IPS-18c (cell line): ENCODE results near the gene MEMO1.
"Not testable (repeated sequence)": the region's sequence is repeated elsewhere in the genome, so short reads cannot be mapped to it uniquely, and the experiment has no call there.

Experiments
- H3K4me3 ChIP-seq: 2 replicates; pipeline ENCODE4 v1.7.0; 2013; ENCODE audit warnings: low read depth, mild to moderate bottlenecking, low read length, moderate library complexity; ENCODE audit not compliant: insufficient read depth
- H3K9me3 ChIP-seq: one replicate; pipeline ENCODE4 v1.6.1; 2013; ENCODE audit warnings: mild to moderate bottlenecking, low read length, moderate library complexity; ENCODE audit not compliant: control insufficient read depth, insufficient read depth

MEMO1 gene

DNA sequence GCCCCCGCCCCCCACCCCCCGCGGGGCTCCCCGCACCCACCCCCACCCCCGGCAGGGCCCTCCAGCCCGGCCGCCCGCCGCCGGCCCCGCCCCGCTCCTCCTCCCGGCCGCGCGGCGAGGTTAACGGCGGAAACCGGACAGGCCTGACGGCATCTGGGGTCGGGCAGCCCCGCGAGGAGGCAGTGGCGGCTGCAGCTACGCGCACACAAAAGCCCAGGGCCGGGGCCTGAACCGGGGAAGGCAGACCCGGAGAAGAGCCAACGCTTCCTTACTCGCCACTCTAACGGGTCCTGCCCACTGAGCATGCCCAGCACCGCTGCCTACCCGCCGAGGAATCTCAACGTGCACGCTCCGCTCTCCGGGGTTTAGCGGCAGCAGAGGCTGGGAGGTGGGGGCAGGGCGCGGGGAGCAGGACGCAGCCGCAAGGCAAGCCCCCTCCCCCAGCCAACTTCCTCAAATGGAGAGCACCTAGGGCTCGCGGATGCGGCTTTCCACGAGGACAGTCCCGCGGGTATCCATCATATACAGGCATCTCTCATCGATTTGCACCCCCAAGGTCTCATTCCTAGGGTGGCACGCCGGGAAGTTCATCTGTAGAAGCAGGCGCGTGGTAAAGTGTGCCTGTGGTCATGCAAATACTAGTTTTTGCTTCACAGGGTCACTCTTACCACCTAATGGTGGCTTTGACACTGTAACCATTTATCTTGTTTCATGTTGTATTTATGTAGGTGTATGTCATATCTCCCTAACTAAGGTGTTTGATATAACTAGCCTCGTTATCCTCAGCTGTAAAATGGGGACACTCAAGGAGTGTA lies at the start of gene MEMO1:
Gene MEMO1 (minus strand): TSS at position 339 of the 815 bp plus-strand sequence. CDS start 761 bp downstream, outside the sequence.
- peak within 1 kb of the TSS; percentile 80 for H3K4me3 ChIP-seq

GRCh38 chr2:32060266-32060665 lies 49.5 kb upstream of the MEMO1 start:
- Histone ChIP-seq H3K4me3 (no peak overlapping the region), H3K9me3 (no peaks in the 10 kb centered on the region)

More for the DNA sequence above, at the start of gene MEMO1:
- H3K9me3 ChIP-seq = no peaks in the 10 kb centered on the region

GRCh38 chr2:32058130-32058529 lies 47.3 kb upstream of the MEMO1 start:
- H3K4me3 ChIP-seq = no peak overlapping the region
- no peaks in the 10 kb centered on the region for H3K9me3 ChIP-seq

- not testable (repeated sequence) for H3K9me3 ChIP-seq, H3K4me3 ChIP-seq
These were observed 43.8 kb upstream of the MEMO1 start for GRCh38 chr2:32054583-32054982.

DNA sequence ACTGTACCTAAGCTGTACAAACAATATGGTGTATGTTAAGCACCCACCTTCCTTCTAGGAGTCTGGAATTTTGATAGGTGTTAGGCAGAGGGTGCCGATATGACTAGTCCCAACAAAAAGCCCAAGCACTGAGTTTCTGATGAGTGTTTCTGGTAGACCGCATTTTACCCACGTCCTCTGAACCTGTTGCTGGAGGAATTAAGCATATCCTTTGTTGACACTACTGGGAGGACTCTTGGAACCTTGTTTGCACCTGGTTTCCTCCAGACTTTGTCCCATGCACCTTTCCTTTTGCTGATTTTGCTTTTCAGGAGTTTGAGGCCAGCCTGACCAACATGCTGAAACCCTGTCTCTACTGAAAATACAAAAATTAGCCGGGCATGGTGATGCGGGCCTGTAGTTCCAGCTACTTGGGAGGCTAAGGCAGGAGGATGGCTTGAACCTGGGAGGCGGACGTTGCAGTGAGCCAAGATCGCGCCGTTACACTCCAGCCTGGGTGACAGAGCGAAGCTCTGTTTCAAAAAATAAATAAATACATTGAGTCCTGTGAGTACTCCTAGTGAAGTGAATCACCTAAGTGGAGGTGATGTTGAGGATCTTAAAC lies 41.1 kb upstream of the MEMO1 start:
- H3K4me3 ChIP-seq = no peak overlapping the region
- no peaks in the 10 kb centered on the region for H3K9me3 ChIP-seq

GRCh38 chr2:32043561-32043960 lies 32.8 kb upstream of the MEMO1 start:
- no peaks in the 10 kb centered on the region for H3K9me3 ChIP-seq
- no peak overlapping the region for H3K4me3 ChIP-seq

- Histone ChIP-seq H3K4me3 (peak within 1 kb of the TSS; percentile 83), H3K9me3 (no peaks in the 10 kb centered on the region)
These were observed 28.8 kb upstream of the MEMO1 start, which contains the start of gene DPY30 for GRCh38 chr2:32039447-32040219. DPY30 (minus strand) TSS chr2:32039805; CDS start chr2:32039456, 349 bp downstream.

DNA sequence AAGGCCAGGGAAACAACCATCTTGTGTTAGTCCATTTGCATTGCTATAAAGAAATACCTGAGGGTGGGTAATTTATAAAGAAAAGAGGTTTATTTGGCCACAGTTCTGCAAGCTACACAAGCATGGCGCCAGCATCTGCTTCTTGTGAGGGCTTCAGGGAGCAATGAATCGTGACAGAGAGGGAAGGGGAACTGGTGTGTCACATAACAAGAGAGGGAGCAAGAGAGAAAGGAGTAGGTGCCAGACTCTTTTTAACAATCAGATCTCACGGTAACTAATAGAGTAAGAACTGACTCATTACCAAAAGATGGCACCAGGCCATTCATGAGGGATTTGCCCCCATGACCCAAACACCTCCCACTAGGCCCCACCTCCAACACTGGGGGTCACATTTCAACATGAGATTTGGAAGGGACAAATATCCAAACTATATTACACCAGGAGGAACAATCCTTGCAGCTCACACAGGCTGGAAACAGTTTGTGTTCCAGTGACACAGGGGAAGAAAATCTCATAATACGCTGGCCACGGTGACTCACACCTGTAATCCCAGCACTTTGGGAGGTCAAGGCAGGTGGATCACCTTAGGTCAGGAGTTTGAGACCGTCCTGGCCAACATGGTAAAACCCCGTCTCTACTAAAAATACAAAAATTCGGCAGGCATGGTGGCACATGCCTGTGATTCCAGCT lies 23.5 kb upstream of the MEMO1 start:
- not testable (repeated sequence) for H3K9me3 ChIP-seq, H3K4me3 ChIP-seq

DNA sequence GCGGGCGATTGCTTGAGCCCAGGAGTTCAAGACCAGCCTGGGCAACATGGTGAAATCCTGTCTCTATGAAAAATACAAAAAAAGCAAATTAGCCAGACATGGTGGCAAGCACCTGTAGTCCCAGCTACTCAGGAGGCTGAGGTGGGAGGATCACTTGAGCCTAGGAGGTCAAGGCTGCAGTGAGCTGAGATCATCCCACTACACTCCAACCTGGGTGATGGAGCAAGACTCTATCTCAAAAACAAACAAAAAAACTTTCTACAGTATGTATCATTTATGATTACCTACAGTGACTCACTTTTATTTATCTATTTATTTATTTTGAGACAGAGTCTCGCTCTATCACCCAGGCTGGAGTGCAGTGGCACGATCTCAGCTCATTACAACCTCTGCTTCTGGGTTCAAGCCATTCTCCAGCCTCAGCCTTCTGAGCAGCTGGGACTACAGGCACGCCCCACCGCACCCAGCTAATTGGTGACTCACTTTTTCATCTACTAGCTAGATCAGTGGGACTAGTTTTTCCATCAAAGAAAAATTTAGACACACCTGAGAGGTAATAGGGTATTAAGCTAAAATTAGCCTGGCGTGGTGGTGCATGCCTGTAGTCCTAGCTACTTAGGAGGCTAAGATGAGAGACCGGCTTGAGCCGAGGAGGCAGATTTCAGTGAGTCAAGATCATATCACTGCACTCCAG lies 8.1 kb upstream of the MEMO1 start:
- not testable (repeated sequence) for H3K9me3 ChIP-seq

DNA sequence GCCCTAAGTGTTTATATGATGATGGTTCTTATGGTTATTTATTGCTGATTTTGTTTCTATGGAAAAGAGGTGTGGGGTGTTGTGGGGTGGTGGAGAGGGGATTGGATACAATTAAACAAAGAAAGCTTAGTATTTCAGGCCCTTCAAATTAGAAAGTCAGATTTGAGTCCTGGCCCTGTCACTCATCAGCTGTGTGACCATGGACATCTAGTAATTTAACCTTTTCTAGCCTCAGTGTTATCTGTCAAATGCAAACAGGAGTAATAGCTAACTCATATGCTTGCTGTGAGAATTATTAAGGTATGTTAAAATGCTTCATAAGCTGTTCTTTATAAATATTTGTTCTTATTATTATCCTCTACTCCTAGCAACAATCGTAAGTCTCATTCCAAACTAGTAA lies 2.1 kb upstream of the MEMO1 start:
- H3K9me3 ChIP-seq = no peaks in the 10 kb centered on the region
- no peak overlapping the region for H3K4me3 ChIP-seq

More for the DNA sequence above, 8.1 kb upstream of the MEMO1 start:
- H3K4me3 ChIP-seq = not testable (repeated sequence)

DNA sequence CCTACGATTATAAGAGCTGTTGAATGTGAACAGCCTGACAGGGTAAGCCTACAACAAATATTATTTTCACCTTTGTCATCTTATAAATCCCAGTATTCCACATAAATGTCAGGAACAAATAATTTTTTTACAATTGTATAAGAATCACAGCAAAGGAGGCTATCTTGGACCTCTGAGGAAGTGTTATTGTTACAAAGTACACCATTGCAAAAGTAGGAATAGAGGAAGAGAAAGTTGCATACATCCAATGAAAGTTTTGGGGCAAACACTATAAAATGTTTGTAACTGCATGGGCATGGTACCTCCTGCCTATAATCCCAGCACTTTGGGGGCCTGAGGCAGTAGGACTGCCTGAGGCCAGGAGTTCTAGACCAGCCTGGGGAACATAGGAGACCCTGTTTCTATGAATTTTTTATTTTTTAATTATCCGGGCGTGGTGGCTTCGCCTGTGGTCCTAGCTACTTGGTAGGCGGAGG lies 715 bp upstream of the MEMO1 start:
- peak overlapping the region; percentile 55; the same call in 1 of the 2 replicates for H3K4me3 ChIP-seq
- no peaks in the 10 kb centered on the region for H3K9me3 ChIP-seq

GRCh38 chr2:32010280-32010669 lies 533 bp downstream of the MEMO1 start:
- not testable (repeated sequence) for H3K4me3 ChIP-seq, H3K9me3 ChIP-seq

DNA sequence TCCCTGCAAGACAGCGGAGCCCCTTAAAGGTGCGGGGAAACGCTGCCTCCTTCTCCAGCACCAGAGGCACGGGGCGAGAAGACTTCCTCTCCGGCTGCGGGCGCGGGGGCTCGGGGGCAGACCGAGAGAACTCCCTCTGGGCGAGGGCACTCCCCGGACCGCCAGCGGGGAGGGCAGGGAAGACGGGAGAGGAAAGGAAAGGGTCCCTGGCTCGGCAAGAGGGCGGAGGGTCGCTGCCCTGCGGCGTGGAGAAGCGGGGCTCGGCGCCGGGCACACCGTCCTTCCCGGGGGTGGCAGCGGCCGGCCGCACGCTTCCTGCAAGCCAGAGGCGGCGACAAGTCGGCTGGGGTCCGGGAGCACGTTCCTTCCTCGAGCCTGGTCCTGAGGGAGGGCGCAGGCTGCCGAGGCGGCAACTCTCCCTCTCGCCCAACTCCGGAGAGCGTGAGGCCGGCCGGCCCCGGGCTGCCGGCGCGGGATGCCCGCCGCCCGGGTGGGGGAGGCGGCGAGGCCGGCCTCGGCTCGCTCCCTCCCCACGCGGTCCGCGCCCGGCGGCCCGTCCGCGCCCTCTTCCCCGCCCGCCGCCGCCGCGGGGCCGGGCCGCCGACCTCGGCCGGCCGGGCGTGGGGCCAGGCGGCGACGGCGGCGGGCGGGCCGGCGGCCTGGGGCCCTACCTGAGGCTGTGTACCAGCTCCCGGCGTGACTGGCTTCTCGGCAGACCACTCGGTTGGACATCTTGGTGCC lies 1.1 kb downstream of the MEMO1 start:
- Histone ChIP-seq H3K9me3 (no peaks in the 10 kb centered on the region), H3K4me3 (peak overlapping the region; percentile 80)

GRCh38 chr2:32008805-32009515 lies 1.8 kb downstream of the MEMO1 start:
- H3K4me3 ChIP-seq = peak overlapping the region; percentile 80
- no peaks in the 10 kb centered on the region for H3K9me3 ChIP-seq

GRCh38 chr2:32007121-32007391 lies 3.8 kb downstream of the MEMO1 start:
- H3K9me3 ChIP-seq = no peaks in the 10 kb centered on the region
- H3K4me3 ChIP-seq = no peak overlapping the region
